Smooth muscle cell (in vitro differentiated cells): ENCODE data around the gene FUS. TPM values are rescaled to one million over a fixed set of nuclear protein-coding genes. Genes with fewer than 3 reads are reported as not detected.

Source experiments
- DNase-seq: peaks from one replicate; lab custom pipeline; 2025; ENCODE audit not compliant: unreplicated experiment; lab: John Stamatoyannopoulos, UW
- H2AFZ ChIP-seq: fragments of 200-600 bp; sonication (generic); 2 replicates; pipeline ENCODE4 v1.6.0; 2016; ENCODE audit warnings: antibody characterized with exemption, low read depth, mild to moderate bottlenecking
- H3F3A ChIP-seq: fragments of 200-600 bp; sonication (generic); 2 replicates; pipeline ENCODE4 v1.6.0; 2017; ENCODE audit warnings: antibody characterized with exemption, low read depth
- H3K27ac ChIP-seq: fragments of 200-600 bp; sonication (generic); 2 replicates; pipeline ENCODE4 v1.5.1; 2016; ENCODE audit warnings: low read depth, mild to moderate bottlenecking
- H3K27me3 ChIP-seq: fragments of 200-600 bp; sonication (generic); 2 replicates; pipeline ENCODE4 v1.6.1; 2016; ENCODE audit warnings: low read depth, mild to moderate bottlenecking
- H3K36me3 ChIP-seq: fragments of 200-600 bp; sonication (generic); 2 replicates; pipeline ENCODE4 v1.5.1; 2016; ENCODE audit warnings: low read depth
- H3K4me1 ChIP-seq: fragments of 200-600 bp; sonication (generic); 2 replicates; pipeline ENCODE4 v1.5.1; 2016; ENCODE audit warnings: low read depth
- H3K4me2 ChIP-seq: fragments of 200-600 bp; sonication (generic); 2 replicates; pipeline ENCODE4 v1.6.0; 2016; ENCODE audit warnings: mild to moderate bottlenecking
- H3K4me3 ChIP-seq: fragments of 200-600 bp; sonication (generic); 2 replicates; pipeline ENCODE4 v1.5.1; 2016; ENCODE audit warnings: mild to moderate bottlenecking
- H3K79me2 ChIP-seq: fragments of 200-600 bp; sonication (generic); 2 replicates; pipeline ENCODE4 v1.6.0; 2016; ENCODE audit warnings: low read depth, mild to moderate bottlenecking
- H3K9ac ChIP-seq: fragments of 200-600 bp; sonication (generic); 2 replicates; pipeline ENCODE4 v1.6.0; 2016; ENCODE audit warnings: low read depth
- H3K9me3 ChIP-seq: fragments of 200-600 bp; sonication (generic); replicated peaks from 2 replicates; pipeline ENCODE4 v1.5.1; 2016; ENCODE audit warnings: low read depth
- H4K20me1 ChIP-seq: fragments of 200-600 bp; sonication (generic); 2 replicates; pipeline ENCODE4 v1.6.0; 2016; ENCODE audit warnings: low read depth
- WGBS: methylation state at CpG from one replicate; pipeline ENCODE4 v1.1.7; 2016; ENCODE audit warnings: low lambda C conversion rate; 5-methylcytosine and 5-hydroxymethylcytosine counted together
- polyA plus RNA-seq: library from polyadenylated mRNA; unstranded; fragments of >200 nt; fragmentation: Nextera tagmentation; extraction: Ambion mirVana; gene quantifications from 2 replicates; pipeline ENCODE4 v1.2.1, GENCODE V29; 2016
- total RNA-seq: library from RNA; depleted of rRNA; stranded (reverse); fragments of >200 nt; gene quantifications from 2 replicates; pipeline ENCODE4 v1.2.3, GENCODE V29; 2014
- TF ChIP-seq, protein P1 (sequence below): fragments of 200-600 bp; sonication (generic); IDR thresholded peaks from 2 replicates; pipeline ENCODE4 v1.5.1; 2017; ENCODE audit warnings: borderline replicate concordance, mild to moderate bottlenecking, antibody characterized with exemption; ENCODE audit not compliant: insufficient read depth, poor library complexity, severe bottlenecking

FUS gene
- total and polyA plus RNA-seq, 2 experiments from 2014 or later, result 58.6 to 225 TPM

DNA sequence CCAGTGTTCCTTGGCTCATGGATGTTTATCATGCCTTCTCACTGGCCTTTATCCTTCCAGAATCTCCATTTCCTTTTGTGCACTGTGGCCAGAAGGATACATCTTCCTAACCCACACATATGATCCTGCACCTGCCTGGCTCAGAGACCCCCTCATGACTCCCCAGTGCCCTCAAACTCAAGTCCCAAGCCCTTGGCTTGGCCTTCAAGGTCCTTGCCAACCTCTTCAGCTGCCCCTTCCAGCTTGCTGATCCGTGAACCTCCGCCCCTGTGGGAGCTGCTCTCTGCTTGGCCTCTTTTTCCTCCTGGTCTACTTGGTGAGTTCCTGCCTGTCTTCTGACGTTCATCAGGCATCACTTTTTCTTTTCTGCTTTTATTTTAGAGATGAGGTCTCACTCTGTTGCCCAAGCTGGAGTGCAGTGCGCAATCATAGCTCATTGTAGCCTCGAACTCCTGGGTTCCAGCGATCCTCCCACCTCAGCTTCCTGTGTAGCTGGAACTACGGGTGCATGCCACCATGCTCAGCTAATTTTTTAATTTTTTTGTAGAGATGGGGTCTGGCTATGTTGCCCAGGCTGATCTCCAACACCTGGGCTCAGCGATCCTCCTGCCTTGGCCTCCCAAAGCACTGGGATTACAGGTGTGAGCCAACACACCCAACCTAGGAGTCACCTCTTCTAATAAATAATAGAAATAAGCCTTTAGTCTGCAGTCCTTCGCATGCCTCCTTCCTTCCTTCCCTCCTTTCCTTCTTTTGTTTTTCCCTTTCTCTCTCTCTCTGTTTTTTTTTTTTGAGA lies 25.1 kb downstream of the FUS start:
- Histone ChIP-seq H3K4me1 (peaks cover 3% of the 10 kb centered on the region), H3K27ac (no peak overlapping the region), H3K36me3 (no peaks in the 10 kb centered on the region), H3K9me3 (no peaks in the 10 kb centered on the region), H3K4me2 (no peak overlapping the region), H3F3A (peaks cover 5% of the 10 kb centered on the region), H3K9ac (no peak overlapping the region), H3K27me3 (peaks cover 32% of the 10 kb centered on the region), H4K20me1 (peaks cover 20% of the 10 kb centered on the region), H2AFZ (no peak overlapping the region), H3K79me2 (no peaks in the 10 kb centered on the region), H3K4me3 (no peak overlapping the region)
- 94% methylated on average over 9 of the region's 9 CpGs for WGBS
- TF ChIP-seq, protein P1, sequence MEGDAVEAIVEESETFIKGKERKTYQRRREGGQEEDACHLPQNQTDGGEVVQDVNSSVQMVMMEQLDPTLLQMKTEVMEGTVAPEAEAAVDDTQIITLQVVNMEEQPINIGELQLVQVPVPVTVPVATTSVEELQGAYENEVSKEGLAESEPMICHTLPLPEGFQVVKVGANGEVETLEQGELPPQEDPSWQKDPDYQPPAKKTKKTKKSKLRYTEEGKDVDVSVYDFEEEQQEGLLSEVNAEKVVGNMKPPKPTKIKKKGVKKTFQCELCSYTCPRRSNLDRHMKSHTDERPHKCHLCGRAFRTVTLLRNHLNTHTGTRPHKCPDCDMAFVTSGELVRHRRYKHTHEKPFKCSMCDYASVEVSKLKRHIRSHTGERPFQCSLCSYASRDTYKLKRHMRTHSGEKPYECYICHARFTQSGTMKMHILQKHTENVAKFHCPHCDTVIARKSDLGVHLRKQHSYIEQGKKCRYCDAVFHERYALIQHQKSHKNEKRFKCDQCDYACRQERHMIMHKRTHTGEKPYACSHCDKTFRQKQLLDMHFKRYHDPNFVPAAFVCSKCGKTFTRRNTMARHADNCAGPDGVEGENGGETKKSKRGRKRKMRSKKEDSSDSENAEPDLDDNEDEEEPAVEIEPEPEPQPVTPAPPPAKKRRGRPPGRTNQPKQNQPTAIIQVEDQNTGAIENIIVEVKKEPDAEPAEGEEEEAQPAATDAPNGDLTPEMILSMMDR, result no peak
- no peak for DNase-seq

DNA sequence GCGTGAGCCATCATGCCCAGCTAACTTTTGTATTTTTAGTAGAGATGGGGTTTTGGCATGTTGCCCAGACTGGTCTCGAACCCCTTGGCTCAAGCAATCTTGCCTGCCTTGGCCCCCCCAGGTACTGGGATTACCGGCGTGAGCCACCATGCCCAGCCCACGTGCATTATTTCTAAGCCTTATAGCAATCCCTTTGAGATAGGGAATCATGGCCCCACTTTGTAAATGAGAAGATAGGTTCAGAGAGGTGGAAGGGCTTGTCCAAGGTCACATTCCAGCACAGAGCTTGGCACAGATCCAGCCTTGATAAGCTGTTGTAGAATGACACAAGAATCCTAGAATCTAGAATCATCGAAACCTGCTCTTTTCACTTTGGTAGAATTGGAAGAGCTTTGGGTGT lies 26.8 kb downstream of the FUS start:
- H3K9me3 ChIP-seq, result no peaks in the 10 kb centered on the region
- H3K79me2 ChIP-seq, result no peaks in the 10 kb centered on the region
- 87% methylated on average over 6 of the region's 6 CpGs for WGBS
- peaks cover 3% of the 10 kb centered on the region for H4K20me1 ChIP-seq
- no peak overlapping the region for H3K4me2 ChIP-seq
- H3K4me1 ChIP-seq, result peaks cover under 1% of the 10 kb centered on the region
- DNase-seq, result no peak
- no peaks in the 10 kb centered on the region for H3F3A ChIP-seq
- H2AFZ ChIP-seq, result no peak overlapping the region
- H3K36me3 ChIP-seq, result no peaks in the 10 kb centered on the region
- TF ChIP-seq, protein P1, result no peak
- H3K4me3 ChIP-seq, result no peak overlapping the region
- H3K9ac ChIP-seq, result no peak overlapping the region
- peaks cover 34% of the 10 kb centered on the region for H3K27me3 ChIP-seq
- H3K27ac ChIP-seq, result no peak overlapping the region

DNA sequence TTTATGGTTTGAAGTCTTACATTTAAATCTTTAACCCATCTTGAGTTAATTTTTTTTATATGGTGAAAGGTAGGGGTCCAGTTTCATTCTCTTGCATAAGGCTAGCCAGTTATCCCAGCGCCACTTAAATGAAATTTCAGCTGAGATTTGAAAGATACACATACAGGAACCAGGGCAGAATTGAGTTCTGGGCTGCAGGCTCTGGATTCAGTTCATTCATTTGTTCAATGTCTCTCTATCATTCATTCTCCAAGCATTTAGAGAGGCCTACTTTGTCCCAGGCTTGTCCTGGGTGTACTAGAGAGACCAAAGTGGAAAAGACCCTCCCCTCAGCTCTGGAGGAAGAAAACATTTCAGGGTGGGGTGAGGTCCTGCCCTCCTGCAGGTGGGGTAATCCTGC lies 33.4 kb downstream of the FUS start:
- H3K79me2 ChIP-seq, result no peaks in the 10 kb centered on the region
- no peak for DNase-seq
- no peak overlapping the region for H3K27ac ChIP-seq
- no peak overlapping the region for H3K9ac ChIP-seq
- no peaks in the 10 kb centered on the region for H3K9me3 ChIP-seq
- no peaks in the 10 kb centered on the region for H3F3A ChIP-seq
- no peak overlapping the region for H2AFZ ChIP-seq
- H3K4me3 ChIP-seq, result no peak overlapping the region
- H3K27me3 ChIP-seq, result peaks cover 66% of the 10 kb centered on the region
- H3K36me3 ChIP-seq, result no peaks in the 10 kb centered on the region
- H3K4me1 ChIP-seq, result peaks cover 23% of the 10 kb centered on the region
- no peak overlapping the region for H3K4me2 ChIP-seq
- TF ChIP-seq, protein P1, result no peak
- WGBS, result 90% methylated on average over 1 of the region's 1 CpG
- no peaks in the 10 kb centered on the region for H4K20me1 ChIP-seq
